Thyroid gland (tissue), 4 donors: ENCODE measurements around the gene RPP14.

Experiments
- POLR2A ChIP-seq, 2 donors: fragments of 450-650 bp; IDR thresholded peaks; one replicate each; pipeline ENCODE4 v1.6.1; 2017; ENCODE audit warnings: antibody characterized with exemption in 2 of 2, mild to moderate bottlenecking in 2 of 2, moderate library complexity in 1 of 2
- TF ChIP-seq, protein P1 (sequence below), 6 experiments: fragments of 200-600 bp in 3 of 6; fragments of 450-650 bp in 3 of 6; sonication (generic) in 3 of 6; IDR thresholded peaks; one replicate each; pipeline ENCODE4 v1.5.1; 2016 to 2019; ENCODE audit warnings: antibody characterized with exemption in 6 of 6, mild to moderate bottlenecking in 2 of 6, inconsistent platforms in 1 of 6, moderate library complexity in 1 of 6

DNA sequence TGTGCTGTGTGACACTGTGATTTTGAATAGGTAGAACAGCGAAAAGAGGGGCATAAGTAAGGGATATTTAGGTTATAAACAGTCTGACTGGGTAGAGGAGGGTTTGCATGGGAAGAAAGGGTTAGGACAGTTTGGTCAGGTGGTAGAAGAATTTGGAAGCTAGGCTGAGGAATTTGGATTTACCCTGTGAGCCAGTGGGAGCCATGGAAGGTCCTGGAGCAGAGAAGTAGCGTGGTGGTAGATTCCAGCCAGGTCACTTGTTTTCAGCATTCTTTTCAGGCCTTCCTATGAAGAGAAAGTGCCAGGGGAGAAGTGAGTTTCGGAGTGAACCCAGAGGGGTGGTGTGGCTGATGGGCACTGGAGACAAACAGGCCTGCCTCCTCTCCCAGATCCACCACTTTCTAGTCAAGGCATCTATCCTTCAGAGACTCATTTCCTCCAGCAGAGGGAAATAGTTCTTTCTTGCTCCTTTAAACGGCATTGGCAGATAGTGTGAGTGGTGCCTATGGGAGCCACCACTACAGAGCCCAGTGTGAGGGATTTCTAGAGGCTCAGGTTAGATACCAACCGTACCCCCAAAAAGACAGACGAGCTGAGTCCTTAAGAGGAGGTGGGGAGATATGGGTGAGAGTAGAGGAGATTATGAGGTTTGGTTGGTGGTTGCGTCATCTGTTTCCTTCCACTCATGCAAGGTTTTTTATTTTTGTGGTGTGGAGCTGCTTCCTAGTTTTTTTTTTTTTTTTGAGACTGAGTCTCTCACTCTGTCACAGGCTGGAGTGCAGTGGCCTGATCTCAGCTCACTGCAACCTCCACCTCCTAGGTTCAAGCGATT lies 47.9 kb downstream of the RPP14 start:
- TF ChIP-seq, protein P1, sequence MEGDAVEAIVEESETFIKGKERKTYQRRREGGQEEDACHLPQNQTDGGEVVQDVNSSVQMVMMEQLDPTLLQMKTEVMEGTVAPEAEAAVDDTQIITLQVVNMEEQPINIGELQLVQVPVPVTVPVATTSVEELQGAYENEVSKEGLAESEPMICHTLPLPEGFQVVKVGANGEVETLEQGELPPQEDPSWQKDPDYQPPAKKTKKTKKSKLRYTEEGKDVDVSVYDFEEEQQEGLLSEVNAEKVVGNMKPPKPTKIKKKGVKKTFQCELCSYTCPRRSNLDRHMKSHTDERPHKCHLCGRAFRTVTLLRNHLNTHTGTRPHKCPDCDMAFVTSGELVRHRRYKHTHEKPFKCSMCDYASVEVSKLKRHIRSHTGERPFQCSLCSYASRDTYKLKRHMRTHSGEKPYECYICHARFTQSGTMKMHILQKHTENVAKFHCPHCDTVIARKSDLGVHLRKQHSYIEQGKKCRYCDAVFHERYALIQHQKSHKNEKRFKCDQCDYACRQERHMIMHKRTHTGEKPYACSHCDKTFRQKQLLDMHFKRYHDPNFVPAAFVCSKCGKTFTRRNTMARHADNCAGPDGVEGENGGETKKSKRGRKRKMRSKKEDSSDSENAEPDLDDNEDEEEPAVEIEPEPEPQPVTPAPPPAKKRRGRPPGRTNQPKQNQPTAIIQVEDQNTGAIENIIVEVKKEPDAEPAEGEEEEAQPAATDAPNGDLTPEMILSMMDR (IDR thresholded peaks at IDR 0.05), result no peak
- no peak for TF ChIP-seq POLR2A (IDR thresholded peaks at IDR 0.05)
